Colonic mucosa (tissue), 4 donors: ENCODE data around the gene PCDH12. TPM values are rescaled to one million over a fixed set of nuclear protein-coding genes. Genes with fewer than 3 reads are reported as not detected.

Source experiments
- DNase-seq: peaks from one replicate; pipeline ENCODE4 v3.0.0-alpha.2; 2020
- H3K27ac ChIP-seq: fragments of 200-600 bp; one replicate; pipeline ENCODE4 v1.8.0; 2021
- H3K27me3 ChIP-seq: fragments of 200-600 bp; one replicate; pipeline ENCODE4 v1.8.0; 2021
- H3K36me3 ChIP-seq: fragments of 200-600 bp; one replicate; pipeline ENCODE4 v1.8.0; 2021
- H3K4me1 ChIP-seq: fragments of 200-600 bp; one replicate; pipeline ENCODE4 v1.8.0; 2021; ENCODE audit warnings: mild to moderate bottlenecking
- H3K4me3 ChIP-seq: fragments of 200-600 bp; one replicate; pipeline ENCODE4 v1.8.0; 2021
- H3K9ac ChIP-seq, 2 donors: one replicate each; pipeline ENCODE4 v1.7.0; 2013; ENCODE audit warnings: control low read depth in 2 of 2, low read depth in 2 of 2, low read length in 2 of 2
- H3K9me3 ChIP-seq: fragments of 200-600 bp; one replicate; pipeline ENCODE4 v1.8.0; 2021
- intact Hi-C: fragments of 100-400 bp; cut with DNase I; formaldehyde crosslinking; loops from one replicate; pipeline ENCODE4 v1.14.1; 2022
- total RNA-seq, 2 donors: library from RNA; stranded (reverse); fragmentation: NEBNext Ultra II Directional in 1 of 2; extraction: Animal tissue kit (Norgen Biotek cat#: 25700) in 1 of 2; gene quantifications; one replicate each; pipeline ENCODE4 v1.2.1, GENCODE V29; 2021
- TF ChIP-seq, protein P1 (sequence below): fragments of 200-600 bp; IDR thresholded peaks from one replicate; pipeline ENCODE4 v1.8.0; 2022; ENCODE audit warnings: antibody characterized with exemption, mild to moderate bottlenecking
- donor health status: healthy.
- donor health status: DM: no; HTN: no; CAD: no.
- donor health status: DM: no; HTN: no; CAD: no.

Gene PCDH12
- total RNA-seq, 2 donors from 2014 or later, result 1.1 to 1.3 TPM

DNA sequence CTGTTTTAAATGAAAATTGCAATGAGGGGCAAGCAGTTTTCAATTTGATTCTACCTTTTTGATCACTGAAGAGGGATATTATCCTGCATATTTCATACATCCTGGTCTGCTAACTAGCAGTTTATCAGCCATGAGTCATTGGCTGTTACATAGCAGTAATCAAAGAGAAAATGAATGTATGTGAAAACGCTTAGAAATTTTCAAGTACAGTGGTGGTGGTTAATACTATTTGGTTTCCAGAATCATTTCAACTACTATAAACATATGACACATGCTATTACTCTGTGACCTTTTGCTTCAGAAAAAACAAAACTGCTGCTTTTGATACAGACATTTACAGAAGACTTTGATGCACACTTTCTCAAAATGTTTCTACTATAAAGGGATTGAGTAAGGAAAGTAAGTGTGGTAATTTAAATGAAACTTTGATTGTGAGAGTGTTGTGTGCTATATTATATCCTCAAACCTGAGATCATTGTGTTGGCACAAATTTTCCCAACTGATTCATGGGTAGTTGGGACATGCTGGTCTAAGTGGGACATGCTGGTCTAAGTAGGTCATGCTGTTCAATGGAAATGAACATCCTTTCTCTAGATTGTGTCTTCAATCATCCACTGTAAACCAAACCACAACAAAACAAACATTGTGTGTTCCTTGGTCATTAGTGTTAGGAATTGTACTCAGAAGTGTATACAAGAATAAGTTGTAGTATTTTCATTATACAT, 16.0 kb upstream of the PCDH12 start:
- no peak for DNase-seq
- no peaks in the 10 kb centered on the region for H3K27me3 ChIP-seq
- peaks cover 5% of the 10 kb centered on the region for H3K36me3 ChIP-seq
- no peak overlapping the region for H3K27ac ChIP-seq
- TF ChIP-seq, protein P1, sequence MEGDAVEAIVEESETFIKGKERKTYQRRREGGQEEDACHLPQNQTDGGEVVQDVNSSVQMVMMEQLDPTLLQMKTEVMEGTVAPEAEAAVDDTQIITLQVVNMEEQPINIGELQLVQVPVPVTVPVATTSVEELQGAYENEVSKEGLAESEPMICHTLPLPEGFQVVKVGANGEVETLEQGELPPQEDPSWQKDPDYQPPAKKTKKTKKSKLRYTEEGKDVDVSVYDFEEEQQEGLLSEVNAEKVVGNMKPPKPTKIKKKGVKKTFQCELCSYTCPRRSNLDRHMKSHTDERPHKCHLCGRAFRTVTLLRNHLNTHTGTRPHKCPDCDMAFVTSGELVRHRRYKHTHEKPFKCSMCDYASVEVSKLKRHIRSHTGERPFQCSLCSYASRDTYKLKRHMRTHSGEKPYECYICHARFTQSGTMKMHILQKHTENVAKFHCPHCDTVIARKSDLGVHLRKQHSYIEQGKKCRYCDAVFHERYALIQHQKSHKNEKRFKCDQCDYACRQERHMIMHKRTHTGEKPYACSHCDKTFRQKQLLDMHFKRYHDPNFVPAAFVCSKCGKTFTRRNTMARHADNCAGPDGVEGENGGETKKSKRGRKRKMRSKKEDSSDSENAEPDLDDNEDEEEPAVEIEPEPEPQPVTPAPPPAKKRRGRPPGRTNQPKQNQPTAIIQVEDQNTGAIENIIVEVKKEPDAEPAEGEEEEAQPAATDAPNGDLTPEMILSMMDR, result no peak
- H3K9me3 ChIP-seq, result no peaks in the 10 kb centered on the region
- H3K9ac ChIP-seq, result no peak overlapping the region
- H3K4me1 ChIP-seq, result peaks cover 3% of the 10 kb centered on the region
- H3K4me3 ChIP-seq, result no peak overlapping the region
- intact Hi-C loops, result no loop called here

GRCh38 chr5:141969783-141970771, 12.1 kb upstream of the PCDH12 start:
- H3K4me3 ChIP-seq, result peak overlapping the region; percentile 62
- no peak for DNase-seq
- no peaks in the 10 kb centered on the region for H3K9me3 ChIP-seq
- H3K27ac ChIP-seq, result peak overlapping the region; percentile 95
- peak overlapping the region; percentile 98 to 100 for H3K9ac ChIP-seq
- peaks cover 3% of the 10 kb centered on the region for H3K4me1 ChIP-seq
- intact Hi-C loops, result loop anchor here (10.0 kb wide), 1 partner anchor 155 kb away; no protein-coding TSS in a partner anchor
- H3K27me3 ChIP-seq, result no peaks in the 10 kb centered on the region
- TF ChIP-seq, protein P1, result no peak
- H3K36me3 ChIP-seq, result peaks cover 5% of the 10 kb centered on the region

GRCh38 chr5:141968914-141969608, 11.1 kb upstream of the PCDH12 start, which contains the start of gene RNF14:
RNF14 (plus strand) TSS chr5:141969105; CDS start chr5:141973589, 4,484 bp downstream.
- H3K36me3 ChIP-seq, result peaks cover 5% of the 10 kb centered on the region
- H3K27me3 ChIP-seq, result no peaks in the 10 kb centered on the region
- intact Hi-C loops, result loop anchor here (10.0 kb wide), 1 partner anchor 154 kb away; no protein-coding TSS in a partner anchor
- peak within 1 kb of the TSS; percentile 95 for H3K27ac ChIP-seq
- TF ChIP-seq, protein P1, result peak; percentile 98
- H3K9ac ChIP-seq, result peak within 1 kb of the TSS; percentile 98 to 100
- peak within 1 kb of the TSS; percentile 62 for H3K4me3 ChIP-seq
- H3K4me1 ChIP-seq, result peaks cover 3% of the 10 kb centered on the region
- no peaks in the 10 kb centered on the region for H3K9me3 ChIP-seq
- DNase-seq, result peak; percentile 95

GRCh38 chr5:141966963-141967333, 8.9 kb upstream of the PCDH12 start:
- H3K9me3 ChIP-seq, result no peaks in the 10 kb centered on the region
- DNase-seq, result no peak
- no peak overlapping the region for H3K9ac ChIP-seq
- H3K27me3 ChIP-seq, result no peaks in the 10 kb centered on the region
- H3K27ac ChIP-seq, result no peak overlapping the region
- intact Hi-C loops, result loop anchor here (10.0 kb wide), 1 partner anchor 152 kb away; no protein-coding TSS in a partner anchor
- H3K4me1 ChIP-seq, result peaks cover 3% of the 10 kb centered on the region
- no peaks in the 10 kb centered on the region for H3K36me3 ChIP-seq
- no peak overlapping the region for H3K4me3 ChIP-seq
- TF ChIP-seq, protein P1, result no peak
